H1 (cell line): ENCODE measurements around the gene RRP1B. TPM values are rescaled to one million over a fixed set of nuclear protein-coding genes. Genes with fewer than 3 reads are reported as not detected.
A peak's percentile ranks its signal among the peaks of the same experiment; 100 is the strongest.

Experiments
- BRCA1 ChIP-seq: IDR thresholded peaks from 2 replicates; pipeline ENCODE4 v1.6.1; 2012; ENCODE audit warnings: low read depth, low read length, improper control_type of control experiment
- CEBPB ChIP-seq: IDR thresholded peaks from 2 replicates; pipeline ENCODE4 v1.6.1; 2012; ENCODE audit warnings: low read depth, low read length
- CHD1 ChIP-seq: IDR thresholded peaks from 2 replicates; pipeline ENCODE4 v1.6.1; 2012; ENCODE audit warnings: low read depth, low read length, improper control_type of control experiment
- EP300 ChIP-seq, 2 experiments: IDR thresholded peaks; 1 replicate in 1 of 2; 2 replicates in 1 of 2; pipeline ENCODE4 v1.6.1; 2011 to 2012; ENCODE audit warnings: low read depth in 2 of 2, low read length in 2 of 2, mild to moderate bottlenecking in 2 of 2, borderline replicate concordance in 1 of 2, inconsistent platforms in 1 of 2, moderate library complexity in 1 of 2
- KDM4A ChIP-seq: IDR thresholded peaks from one replicate; pipeline ENCODE4 v1.7.1; 2012; ENCODE audit warnings: low read depth, mild to moderate bottlenecking, moderate library complexity, low read length, inconsistent platforms; ENCODE audit not compliant: severe bottlenecking
- RAD21 ChIP-seq, 2 experiments: IDR thresholded peaks in 1 of 2; conservative IDR thresholded peaks in 1 of 2; 2 replicates each; pipeline ENCODE4 v1.6.1; 2011; ENCODE audit warnings: low read depth in 2 of 2, low read length in 2 of 2, improper control_type of control experiment in 1 of 2, inconsistent platforms in 1 of 2, mild to moderate bottlenecking in 1 of 2, moderate library complexity in 1 of 2
- RFX5 ChIP-seq: IDR thresholded peaks from 2 replicates; pipeline ENCODE4 v1.6.1; 2011; ENCODE audit warnings: low read depth, low read length, improper control_type of control experiment, borderline replicate concordance
- SRF ChIP-seq: IDR thresholded peaks from 2 replicates; pipeline ENCODE4 v1.6.1; 2011; ENCODE audit warnings: mild to moderate bottlenecking, low read depth, low read length, moderate library complexity
- TBP ChIP-seq: IDR thresholded peaks from 2 replicates; pipeline ENCODE4 v1.6.1; 2011; ENCODE audit warnings: low read depth, low read length, improper control_type of control experiment
- polyA plus RNA-seq, 7 experiments: library from polyadenylated mRNA; depleted of rRNA in 3 of 7; stranded (reverse) in 5 of 7; unstranded in 2 of 7; fragments of >200 nt in 5 of 7; fragments of 200-250 nt in 2 of 7; gene quantifications; 1 replicate in 5 of 7; 2 replicates in 1 of 7; 4 replicates in 1 of 7; pipeline versions ENCODE4 v1.2.1 to v1.2.3, GENCODE V29; 2011 to 2013; ENCODE audit warnings: missing spikeins in 2 of 7, mixed read lengths in 2 of 7
- total RNA-seq: library from RNA; stranded (reverse); fragmentation: NEBNext Ultra II Directional; extraction: Animal tissue kit (Norgen Biotek cat#: 25700); gene quantifications from 2 replicates; pipeline ENCODE4 v1.2.1, GENCODE V29; 2021
- TF ChIP-seq, protein P1 (sequence below): IDR thresholded peaks from 2 replicates; pipeline ENCODE4 v1.6.1; 2011; ENCODE audit warnings: low read length, improper control_type of control experiment

RRP1B gene
- total and polyA plus RNA-seq, 2 of the 8 experiments (the other 6 are each of a cell fraction or from before 2014, with no cell fraction given), result 25.8 to 97.3 TPM

- TF ChIP-seq TBP (peak; percentile 75; the same call in 1 of the 2 replicates), CHD1 (no peak), KDM4A (peak; percentile 97), CEBPB (no peak), SRF (peak; percentile 89), RFX5 (no peak), EP300 (IDR thresholded peaks at IDR 0.05; ENCODE audit: borderline replicate concordance in 1 of 2, low read depth in 2 of 2, low read length in 2 of 2) (peak in 1 of 2 experiments; percentile 32; a peak in 1 of 3 replicates), BRCA1 (no peak), RAD21 (IDR thresholded peaks at IDR 0.05 in 1 of 2, conservative IDR thresholded peaks at IDR 0.05 in 1 of 2; ENCODE audit: low read depth in 2 of 2, low read length in 2 of 2) (no peak; a peak in 1 of 4 replicates)
- TF ChIP-seq, protein P1, sequence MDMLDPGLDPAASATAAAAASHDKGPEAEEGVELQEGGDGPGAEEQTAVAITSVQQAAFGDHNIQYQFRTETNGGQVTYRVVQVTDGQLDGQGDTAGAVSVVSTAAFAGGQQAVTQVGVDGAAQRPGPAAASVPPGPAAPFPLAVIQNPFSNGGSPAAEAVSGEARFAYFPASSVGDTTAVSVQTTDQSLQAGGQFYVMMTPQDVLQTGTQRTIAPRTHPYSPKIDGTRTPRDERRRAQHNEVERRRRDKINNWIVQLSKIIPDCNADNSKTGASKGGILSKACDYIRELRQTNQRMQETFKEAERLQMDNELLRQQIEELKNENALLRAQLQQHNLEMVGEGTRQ, result 0 out of 2 replicates have a peak, but pooled peaks have one; percentile 8
Measured at GRCh38 chr21:43659136-43660000, at the start of gene RRP1B, which contains the start of gene HSF2BP (continued).
